Measurements from ENCODE around the gene OGG1.

The OGG1 gene

GRCh38 chr3:9785602-9786001, 35.9 kb downstream of the OGG1 start:
- no peak for DNase-seq (ENCODE audit: low read depth, low spot score)

- DNase-seq (ENCODE audit: low read depth, low spot score) = no peak
Observed at GRCh38 chr3:9786209-9786739, 36.5 kb downstream of the OGG1 start.

- DNase-seq (ENCODE audit: low read depth, low spot score) = no peak
Observed at GRCh38 chr3:9786825-9787669, 37.3 kb downstream of the OGG1 start.

DNA sequence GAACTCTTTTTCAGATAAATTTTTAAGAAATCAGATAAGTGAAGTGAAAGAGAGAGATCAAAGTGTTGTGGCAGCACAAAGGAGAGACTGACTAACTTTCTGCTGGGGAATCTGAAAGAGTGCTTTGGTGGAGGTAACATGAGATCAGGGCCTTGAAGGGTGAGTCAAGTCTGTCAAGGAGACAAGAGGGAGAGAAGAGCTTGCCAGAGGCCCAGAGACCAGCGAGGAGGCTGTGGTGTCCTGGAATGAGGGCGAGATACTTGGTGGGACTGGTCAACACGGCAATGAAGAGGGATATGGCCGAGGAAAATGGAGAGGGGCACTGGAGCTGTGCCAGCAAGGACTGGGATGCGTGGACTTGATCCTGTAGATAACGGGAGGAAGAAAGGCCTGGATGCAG, 38.0 kb downstream of the OGG1 start:
- DNase-seq (ENCODE audit: low read depth, low spot score) = no peak

- no peak for DNase-seq (ENCODE audit: low read depth, low spot score)
Observed at GRCh38 chr3:9791127-9791526, 41.4 kb downstream of the OGG1 start.

DNA sequence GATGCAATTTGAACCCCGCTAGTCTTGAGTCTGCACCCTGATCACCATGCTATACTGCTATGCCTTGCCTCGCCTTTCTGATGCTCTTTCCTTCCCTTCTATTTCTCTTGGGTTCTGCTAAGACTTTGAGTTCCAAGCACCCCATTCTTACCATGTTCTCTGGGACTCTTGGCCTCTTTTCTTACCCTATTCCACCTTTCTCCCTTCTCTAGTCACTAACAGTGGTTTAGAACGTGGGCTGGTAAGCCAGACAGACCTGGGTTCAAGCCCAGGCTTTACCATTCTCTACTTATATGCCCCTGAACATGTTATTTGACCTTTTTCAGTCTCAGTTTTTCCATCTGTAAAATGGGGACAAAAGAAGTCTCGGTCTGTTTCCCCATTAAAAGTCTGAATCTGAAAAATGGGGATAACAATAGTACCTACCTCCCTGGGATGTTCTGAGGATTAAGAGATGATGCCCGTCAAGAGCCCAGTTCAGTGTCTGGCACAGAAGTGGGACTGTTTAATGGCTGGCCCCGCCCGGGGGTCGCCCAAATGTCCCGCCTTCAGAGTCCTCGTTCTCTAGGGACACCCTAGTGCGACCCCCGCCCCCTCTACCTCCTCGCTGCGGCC, 42.1 kb downstream of the OGG1 start:
- DNase-seq (ENCODE audit: low read depth, low spot score) = no peak

DNA sequence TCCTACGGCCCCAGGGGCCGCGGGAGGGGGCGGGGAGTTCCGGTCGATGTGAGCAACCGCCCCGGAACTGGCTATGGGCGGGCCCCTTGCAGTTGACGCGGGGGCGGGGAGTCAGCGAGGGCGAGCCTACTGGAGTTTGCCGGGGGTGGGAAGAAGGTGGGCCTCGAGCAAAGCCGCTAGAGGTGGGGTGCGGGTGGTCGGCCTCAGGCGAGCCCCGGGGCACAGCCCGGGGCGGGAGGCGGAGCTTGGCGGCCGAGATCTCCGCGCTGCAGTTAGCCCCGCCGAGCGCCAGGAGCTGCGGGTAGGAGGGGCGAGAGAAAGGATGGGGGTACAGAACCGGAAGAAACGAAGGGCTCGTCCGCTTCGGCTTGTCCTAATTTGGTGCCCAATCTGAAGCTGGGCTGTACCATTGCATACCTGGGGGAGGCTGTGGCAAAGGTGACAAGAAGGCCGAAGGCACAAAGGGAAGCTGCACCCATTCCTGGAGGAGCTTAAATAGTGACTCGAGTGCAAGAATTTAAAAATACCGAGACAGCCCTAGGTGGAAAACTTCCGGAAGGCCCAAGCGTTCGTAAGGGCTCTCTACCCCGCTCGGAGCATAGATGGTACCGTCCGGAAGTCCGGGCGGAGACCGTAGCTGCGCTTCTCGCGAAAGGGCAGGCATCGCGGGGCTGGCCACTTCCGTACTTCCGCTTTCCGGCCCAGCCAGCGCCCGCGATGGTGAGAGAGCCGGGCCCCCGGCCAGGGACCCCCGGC, 42.8 kb downstream of the OGG1 start, which contains the start of the genes ARPC4 and TADA3:
TSS of gene ARPC4 (plus strand) at position 678 of the 756 bp plus-strand sequence. CDS start at position 718, 40 bp downstream.
TSS of gene TADA3 (minus strand) at position 69 of the 756 bp plus-strand sequence. CDS start 1,007 bp downstream, outside the sequence.
- peak; percentile 98 for DNase-seq (ENCODE audit: low read depth, low spot score)

DNA sequence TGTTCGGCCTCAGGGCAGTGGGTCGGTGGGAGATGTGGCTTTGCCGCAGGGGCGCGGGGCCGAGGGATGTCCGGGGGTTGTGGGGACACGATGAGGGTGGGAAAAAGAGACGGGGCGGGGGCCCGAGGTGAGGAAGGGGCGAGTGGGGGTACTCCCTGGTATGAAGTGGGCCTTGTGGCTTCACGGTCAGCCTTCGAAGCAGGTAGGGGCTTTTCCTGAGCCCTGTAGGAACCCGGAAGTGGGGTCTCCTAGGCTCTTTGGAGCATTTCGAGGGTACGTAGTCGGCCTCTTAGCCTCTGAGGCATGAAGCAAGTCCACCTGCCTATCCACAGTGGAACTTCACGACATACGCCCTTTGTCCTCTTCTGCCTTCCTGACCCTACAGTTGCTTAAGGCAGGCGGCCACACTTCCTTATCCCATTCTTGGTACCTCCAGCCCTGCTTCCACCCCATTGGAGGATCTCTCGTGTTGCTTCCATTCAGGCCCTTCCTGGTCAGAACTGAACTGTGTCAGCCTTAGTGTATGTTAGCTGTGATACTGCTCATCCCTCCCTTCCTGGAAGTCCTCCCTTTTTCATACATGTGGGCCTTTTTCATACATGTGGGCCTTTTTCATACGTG, 43.5 kb downstream of the OGG1 start:
- no peak for DNase-seq (ENCODE audit: low read depth, low spot score)

DNA sequence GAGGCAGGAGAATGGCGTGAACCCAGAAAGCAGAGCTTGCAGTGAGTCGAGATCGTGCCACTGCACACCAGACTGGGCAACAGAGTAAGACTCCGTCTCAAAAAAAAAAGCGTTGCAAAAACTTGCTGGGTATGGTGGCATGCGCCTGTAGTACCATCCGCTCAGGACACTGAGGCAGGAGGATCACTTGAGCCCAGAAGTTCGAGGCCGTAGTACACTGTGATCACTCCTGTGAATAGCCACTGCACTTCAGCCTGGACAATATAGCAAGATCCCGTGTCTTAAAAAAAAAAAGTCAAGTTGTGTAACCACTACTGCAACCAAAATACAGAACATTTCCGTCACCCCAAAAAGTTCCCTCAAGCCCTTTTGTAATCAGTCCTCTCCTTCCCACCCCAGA, 44.6 kb downstream of the OGG1 start:
- DNase-seq (ENCODE audit: low read depth, low spot score) = no peak

DNA sequence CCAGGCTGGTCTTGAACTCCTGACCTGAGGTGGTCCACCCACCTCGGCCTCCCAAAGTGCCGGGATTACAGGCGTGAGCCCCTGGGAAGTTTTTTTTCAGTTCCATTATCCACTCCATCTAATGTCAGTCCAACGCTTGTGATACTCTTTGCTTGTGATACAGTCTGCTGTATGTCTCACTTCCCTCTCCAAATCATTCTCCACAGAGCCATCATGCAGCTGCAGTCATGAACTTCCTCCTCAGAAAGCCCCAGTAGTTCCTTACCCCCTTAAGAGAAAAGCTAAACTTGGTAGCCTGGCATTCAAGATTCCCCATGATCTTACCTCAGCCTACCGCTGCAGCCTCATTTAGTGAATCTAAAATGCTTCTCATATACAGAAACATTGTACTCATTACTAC, 45.5 kb downstream of the OGG1 start:
- no peak for DNase-seq (ENCODE audit: low read depth, low spot score)

DNA sequence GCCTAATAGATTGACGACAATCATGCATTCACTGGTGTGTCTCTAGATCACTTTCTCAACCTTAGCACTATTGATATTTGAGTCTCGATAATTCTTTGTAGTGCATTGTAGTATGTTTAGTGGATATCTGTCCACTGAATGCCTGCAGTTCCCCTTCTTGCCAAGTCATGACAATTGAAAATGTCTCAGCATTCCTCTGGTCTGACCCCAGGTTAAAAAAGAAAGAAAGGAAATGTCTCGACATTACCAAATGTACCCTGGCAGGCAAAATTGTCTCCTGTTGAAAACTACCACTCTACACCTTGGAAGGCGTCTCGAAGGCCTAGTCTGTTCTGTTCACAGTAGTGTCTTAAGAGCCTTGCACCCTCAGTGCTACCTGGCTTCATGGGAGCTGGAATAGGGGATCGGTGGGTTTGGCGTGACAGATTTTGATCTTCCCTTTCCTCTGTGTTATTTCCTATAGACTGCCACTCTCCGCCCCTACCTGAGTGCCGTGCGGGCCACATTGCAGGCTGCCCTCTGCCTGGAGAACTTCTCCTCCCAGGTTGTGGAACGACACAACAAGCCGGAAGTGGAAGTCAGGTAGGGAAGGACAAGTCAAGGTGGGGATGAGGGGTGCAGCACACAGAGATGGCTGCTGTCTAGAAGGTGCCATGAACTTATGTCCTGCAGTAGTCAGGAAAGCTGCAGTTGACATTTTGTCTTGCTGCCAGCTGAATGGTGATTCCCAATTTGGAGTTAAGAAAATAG, 47.6 kb downstream of the OGG1 start:
- DNase-seq (ENCODE audit: low read depth, low spot score) = no peak

GRCh38 chr3:9800529-9800928, 50.8 kb downstream of the OGG1 start:
- DNase-seq (ENCODE audit: low read depth, low spot score) = no peak

- no peak for DNase-seq (ENCODE audit: low read depth, low spot score)
Observed at GRCh38 chr3:9803494-9803893, 53.7 kb downstream of the OGG1 start.

DNA sequence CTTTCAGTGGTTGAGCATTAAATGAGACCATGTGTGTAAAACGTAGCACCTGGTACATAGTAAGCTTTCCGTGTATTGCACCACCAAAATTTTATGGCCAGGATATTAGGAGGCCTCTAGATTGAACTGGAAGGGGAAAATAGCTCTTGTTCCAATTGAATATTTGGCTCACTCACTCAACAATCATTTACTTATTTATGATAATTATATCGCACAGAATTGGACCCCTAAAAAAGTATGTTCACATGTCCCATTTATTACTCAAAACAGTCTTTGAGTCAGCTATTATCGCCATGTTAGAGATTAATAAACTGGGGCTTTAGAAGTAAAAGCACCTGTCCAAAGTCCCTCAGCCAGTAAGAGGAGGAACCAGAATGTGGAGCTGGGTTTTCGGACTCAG, 55.2 kb downstream of the OGG1 start:
- no peak for DNase-seq (ENCODE audit: low read depth, low spot score)

GRCh38 chr3:9806137-9806536, 56.4 kb downstream of the OGG1 start:
- DNase-seq (ENCODE audit: low read depth, low spot score) = no peak

Data from ELF-1 (cell line).